Measurements from ENCODE around the gene MT1E.

The MT1E gene

DNA sequence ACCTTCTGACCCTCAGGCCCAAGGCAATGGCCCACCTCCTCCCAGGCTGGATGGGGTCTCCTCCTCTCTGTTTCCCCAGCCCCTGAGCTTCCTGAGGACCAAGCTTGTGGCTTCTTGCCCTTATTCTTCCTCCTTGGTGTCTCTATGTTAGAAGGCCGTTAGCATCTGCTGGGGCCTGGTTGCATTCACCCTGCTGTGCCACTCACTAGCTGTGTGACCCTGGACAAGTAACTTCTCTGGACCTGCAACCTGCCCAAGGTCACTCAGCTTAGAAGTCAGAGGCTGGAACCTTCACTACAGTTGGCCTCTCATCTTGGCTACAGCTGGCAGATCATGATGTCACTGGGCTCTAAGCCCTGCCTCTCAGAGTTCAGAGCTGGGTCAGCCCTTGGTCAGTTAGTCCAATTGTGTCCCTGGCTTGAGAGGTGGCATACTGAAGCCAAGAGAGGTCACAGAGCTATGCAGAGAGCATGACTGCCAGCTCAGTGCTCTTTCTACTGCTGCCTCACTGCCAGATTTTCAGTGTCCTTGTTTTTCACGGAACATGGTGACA, 14.2 kb upstream of the MT1E start:
- ATAC-seq (ENCODE audit: low read depth): no peak
- Histone ChIP-seq H3K4me3 (ENCODE audit: severe bottlenecking) (no peak overlapping the region), H3K4me1 (ENCODE audit: insufficient read depth, poor library complexity, severe bottlenecking) (peaks cover 69% of the 10 kb centered on the region)

DNA sequence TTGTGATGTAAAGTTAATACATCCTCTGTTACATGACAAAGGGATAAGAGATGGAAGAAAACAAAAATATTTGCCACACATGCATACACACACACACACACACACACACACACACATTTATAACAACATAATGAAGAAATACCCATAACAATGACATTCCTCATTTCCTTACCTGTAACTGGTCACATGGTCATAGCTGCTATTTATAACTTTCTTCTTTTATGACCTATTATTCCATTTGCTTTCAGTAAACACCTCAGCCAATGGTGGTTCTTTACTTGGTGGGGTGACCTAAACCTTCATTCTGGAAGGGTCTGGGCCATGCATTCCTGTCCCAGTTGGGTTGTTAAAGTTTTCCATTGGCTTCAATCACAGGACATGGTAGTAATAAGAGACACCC, 11.9 kb upstream of the MT1E start:
- Histone ChIP-seq H3K4me3 (ENCODE audit: severe bottlenecking) (no peak overlapping the region), H3K36me3 (ENCODE audit: low read depth) (peaks cover 14% of the 10 kb centered on the region), H3K27ac (ENCODE audit: poor library complexity, severe bottlenecking) (peak overlapping the region; percentile 100), H3K9me3 (ENCODE audit: severe bottlenecking) (no peaks in the 10 kb centered on the region), H3K27me3 (ENCODE audit: insufficient read depth, poor library complexity, severe bottlenecking) (no peaks in the 10 kb centered on the region), H3K4me1 (ENCODE audit: insufficient read depth, poor library complexity, severe bottlenecking) (peaks cover 55% of the 10 kb centered on the region)
- DNase-seq (ENCODE audit: low spot score): no peak
- no peak for ATAC-seq (ENCODE audit: low read depth)
- TF ChIP-seq, protein P1, sequence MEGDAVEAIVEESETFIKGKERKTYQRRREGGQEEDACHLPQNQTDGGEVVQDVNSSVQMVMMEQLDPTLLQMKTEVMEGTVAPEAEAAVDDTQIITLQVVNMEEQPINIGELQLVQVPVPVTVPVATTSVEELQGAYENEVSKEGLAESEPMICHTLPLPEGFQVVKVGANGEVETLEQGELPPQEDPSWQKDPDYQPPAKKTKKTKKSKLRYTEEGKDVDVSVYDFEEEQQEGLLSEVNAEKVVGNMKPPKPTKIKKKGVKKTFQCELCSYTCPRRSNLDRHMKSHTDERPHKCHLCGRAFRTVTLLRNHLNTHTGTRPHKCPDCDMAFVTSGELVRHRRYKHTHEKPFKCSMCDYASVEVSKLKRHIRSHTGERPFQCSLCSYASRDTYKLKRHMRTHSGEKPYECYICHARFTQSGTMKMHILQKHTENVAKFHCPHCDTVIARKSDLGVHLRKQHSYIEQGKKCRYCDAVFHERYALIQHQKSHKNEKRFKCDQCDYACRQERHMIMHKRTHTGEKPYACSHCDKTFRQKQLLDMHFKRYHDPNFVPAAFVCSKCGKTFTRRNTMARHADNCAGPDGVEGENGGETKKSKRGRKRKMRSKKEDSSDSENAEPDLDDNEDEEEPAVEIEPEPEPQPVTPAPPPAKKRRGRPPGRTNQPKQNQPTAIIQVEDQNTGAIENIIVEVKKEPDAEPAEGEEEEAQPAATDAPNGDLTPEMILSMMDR (IDR thresholded peaks at IDR 0.05; ENCODE audit: poor library complexity, severe bottlenecking): no peak

More for the DNA sequence above, 14.2 kb upstream of the MT1E start:
- Histone ChIP-seq H3K27me3 (ENCODE audit: insufficient read depth, poor library complexity, severe bottlenecking) (no peaks in the 10 kb centered on the region), H3K9me3 (ENCODE audit: severe bottlenecking) (no peaks in the 10 kb centered on the region), H3K27ac (ENCODE audit: poor library complexity, severe bottlenecking) (peak overlapping the region; percentile 100), H3K36me3 (ENCODE audit: low read depth) (peaks cover 17% of the 10 kb centered on the region)
- TF ChIP-seq, protein P1 (IDR thresholded peaks at IDR 0.05; ENCODE audit: poor library complexity, severe bottlenecking): no peak
- DNase-seq (ENCODE audit: low spot score): peak; percentile 25

- peaks cover 5% of the 10 kb centered on the region for H3K36me3 ChIP-seq (ENCODE audit: low read depth)
- ATAC-seq (ENCODE audit: low read depth) (peak; percentile 49), DNase-seq (ENCODE audit: low spot score) (no peak)
- no peak overlapping the region for H3K4me3 ChIP-seq (ENCODE audit: severe bottlenecking)
- H3K4me1 ChIP-seq (ENCODE audit: insufficient read depth, poor library complexity, severe bottlenecking): peaks cover 55% of the 10 kb centered on the region
- TF ChIP-seq, protein P1 (IDR thresholded peaks at IDR 0.05; ENCODE audit: poor library complexity, severe bottlenecking): no peak
- peak overlapping the region; percentile 100 for H3K27ac ChIP-seq (ENCODE audit: poor library complexity, severe bottlenecking)
- no peaks in the 10 kb centered on the region for H3K27me3 ChIP-seq (ENCODE audit: insufficient read depth, poor library complexity, severe bottlenecking)
- H3K9me3 ChIP-seq (ENCODE audit: severe bottlenecking): no peaks in the 10 kb centered on the region
Observed at GRCh38 chr16:56614549-56614991, 11.0 kb upstream of the MT1E start.

DNA sequence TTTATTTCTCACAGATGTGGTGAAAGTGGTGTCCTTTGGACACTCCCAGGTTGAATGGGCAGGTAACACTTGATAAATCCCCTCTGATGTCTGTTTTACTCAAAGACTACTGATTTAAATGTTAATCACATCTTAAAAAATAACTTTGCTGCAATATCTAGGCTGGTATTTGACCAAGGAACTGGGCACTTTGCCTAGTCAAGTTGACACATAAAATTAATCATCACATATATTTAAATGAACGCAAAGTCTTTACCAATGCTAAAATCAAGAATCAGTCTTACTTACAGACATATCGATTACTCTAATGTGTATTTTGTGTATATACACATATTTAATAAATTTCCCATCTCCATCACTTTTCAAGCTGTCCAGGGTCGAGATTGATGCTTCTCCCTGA, 10.2 kb upstream of the MT1E start:
- DNase-seq (ENCODE audit: low spot score) (no peak), ATAC-seq (ENCODE audit: low read depth) (peak; percentile 11; the same call in 1 of the 3 replicates)
- no peak overlapping the region for H3K4me3 ChIP-seq (ENCODE audit: severe bottlenecking)
- TF ChIP-seq, protein P1 (IDR thresholded peaks at IDR 0.05; ENCODE audit: poor library complexity, severe bottlenecking): no peak
- peak overlapping the region; percentile 100 for H3K27ac ChIP-seq (ENCODE audit: poor library complexity, severe bottlenecking)
- H3K4me1 ChIP-seq (ENCODE audit: insufficient read depth, poor library complexity, severe bottlenecking): peaks cover 50% of the 10 kb centered on the region
- no peaks in the 10 kb centered on the region for H3K9me3 ChIP-seq (ENCODE audit: severe bottlenecking)
- no peaks in the 10 kb centered on the region for H3K36me3 ChIP-seq (ENCODE audit: low read depth)
- no peaks in the 10 kb centered on the region for H3K27me3 ChIP-seq (ENCODE audit: insufficient read depth, poor library complexity, severe bottlenecking)

DNA sequence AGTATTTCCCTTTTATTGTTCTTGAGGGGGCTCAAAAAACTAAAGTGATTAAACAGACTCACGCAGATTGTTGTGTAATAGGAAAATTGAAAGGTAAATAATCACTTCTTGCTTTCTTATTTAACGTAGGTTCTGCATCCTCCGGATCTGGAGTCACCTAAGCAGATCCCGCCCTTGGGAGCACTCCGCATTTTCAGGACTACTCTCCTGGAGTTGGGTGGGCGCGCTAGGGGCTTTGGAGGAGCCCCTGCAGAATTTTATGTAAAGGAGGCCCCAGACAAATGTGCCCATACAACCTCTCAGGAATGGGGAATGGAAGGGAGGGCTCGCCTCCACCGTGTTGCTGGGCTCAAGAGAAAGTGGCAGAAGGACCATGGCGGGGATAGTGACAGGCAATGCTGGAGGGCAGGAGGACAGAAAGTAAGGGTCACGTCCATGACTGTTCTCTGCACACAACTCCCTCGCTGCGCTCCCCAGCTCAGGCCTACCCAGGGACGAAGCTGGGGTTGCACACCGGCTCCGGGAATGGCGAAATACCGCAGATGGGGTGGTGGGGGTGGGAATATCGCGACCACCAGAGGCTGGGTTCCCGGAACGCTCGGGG, 8.9 kb upstream of the MT1E start:
- no peak for ATAC-seq (ENCODE audit: low read depth)
- no peaks in the 10 kb centered on the region for H3K27me3 ChIP-seq (ENCODE audit: insufficient read depth, poor library complexity, severe bottlenecking)
- H3K4me3 ChIP-seq (ENCODE audit: severe bottlenecking): no peak overlapping the region
- H3K36me3 ChIP-seq (ENCODE audit: low read depth): no peaks in the 10 kb centered on the region
- peaks cover 37% of the 10 kb centered on the region for H3K4me1 ChIP-seq (ENCODE audit: insufficient read depth, poor library complexity, severe bottlenecking)
- no peak overlapping the region for H3K27ac ChIP-seq (ENCODE audit: poor library complexity, severe bottlenecking)
- DNase-seq (ENCODE audit: low spot score): no peak
- H3K9me3 ChIP-seq (ENCODE audit: severe bottlenecking): no peaks in the 10 kb centered on the region
- TF ChIP-seq, protein P1 (IDR thresholded peaks at IDR 0.05; ENCODE audit: poor library complexity, severe bottlenecking): no peak

Data from RWPE2 (cell line).